A673 (cell line): ENCODE measurements around the gene PGAP3. TPM values are rescaled to one million over a fixed set of nuclear protein-coding genes. Genes with fewer than 3 reads are reported as not detected.

Source experiments
- BruUV-seq: library from RNA; stranded (reverse); fragments of 400-500 nt; replicated peaks from 2 replicates; lab custom pipeline; 2021; lab: Mats Ljungman, UMichigan
- CTCF ChIA-PET: fragments of 300-600 bp; sonication (Branson Sonifier 250); formaldehyde crosslinking; loops from one replicate; lab custom pipeline; 2022; ENCODE audit warnings: antibody characterized with exemption; lab: Charles Lee
- POLR2A ChIA-PET: fragments of 300-600 bp; sonication (Branson Sonifier 250); formaldehyde crosslinking; loops from one replicate; lab custom pipeline; 2022; ENCODE audit warnings: antibody characterized with exemption; ENCODE audit not compliant: low non-redundant PET; lab: Charles Lee
- DNase-seq: peaks from one replicate; pipeline ENCODE4 v3.0.0-alpha.2; 2015; ENCODE audit warnings: low spot score
- H3K27ac ChIP-seq: fragments of 200-600 bp; sonication (generic); 2 replicates; pipeline ENCODE4 v1.5.1; 2016; ENCODE audit warnings: mixed run types, low read depth, mild to moderate bottlenecking, mixed read lengths, antibody characterized with exemption, low read length; ENCODE audit not compliant: poor library complexity, severe bottlenecking
- H3K27me3 ChIP-seq: fragments of 200-600 bp; sonication (generic); replicated peaks from 2 replicates; pipeline ENCODE4 v1.6.1; 2017; ENCODE audit warnings: mixed run types, low read depth, mild to moderate bottlenecking, mixed read lengths, antibody characterized with exemption, low read length; ENCODE audit not compliant: insufficient read depth, poor library complexity
- H3K36me3 ChIP-seq: fragments of 200-600 bp; sonication (generic); 2 replicates; pipeline ENCODE4 v1.6.1; 2016; ENCODE audit warnings: mixed run types, mild to moderate bottlenecking, mixed read lengths, antibody characterized with exemption, low read length; ENCODE audit not compliant: insufficient read depth, poor library complexity, severe bottlenecking
- H3K4me1 ChIP-seq: fragments of 200-600 bp; sonication (generic); 2 replicates; pipeline ENCODE4 v1.6.1; 2017; ENCODE audit warnings: mixed run types, mild to moderate bottlenecking, mixed read lengths, antibody characterized with exemption, low read length; ENCODE audit not compliant: insufficient read depth, poor library complexity, severe bottlenecking
- H3K4me3 ChIP-seq: fragments of 200-600 bp; sonication (generic); 2 replicates; pipeline ENCODE4 v1.5.1; 2016; ENCODE audit warnings: low read depth, mixed run types, mild to moderate bottlenecking, mixed read lengths, low read length; ENCODE audit not compliant: poor library complexity, severe bottlenecking
- H3K9me3 ChIP-seq: fragments of 200-600 bp; sonication (generic); 2 replicates; pipeline ENCODE4 v1.6.1; 2016; ENCODE audit warnings: mixed run types, low read depth, mild to moderate bottlenecking, mixed read lengths, antibody characterized with exemption, low read length; ENCODE audit not compliant: poor library complexity, severe bottlenecking
- EZH2 ChIP-seq: fragments of 200-600 bp; sonication (generic); IDR thresholded peaks from 2 replicates; pipeline ENCODE4 v1.6.1; 2017; ENCODE audit warnings: borderline replicate concordance, low read depth, mild to moderate bottlenecking, mixed read lengths, antibody characterized with exemption, low read length; ENCODE audit not compliant: poor library complexity, severe bottlenecking
- intact Hi-C: fragments of 100-400 bp; cut with micrococcal nuclease; formaldehyde crosslinking; loops from one replicate; pipeline ENCODE4 v1.10.0; 2022; ENCODE audit not compliant: unreplicated experiment
- total RNA-seq: library from RNA; stranded (reverse); gene quantifications from 2 replicates; pipeline ENCODE4 v1.2.3, GENCODE V29; 2021
- TF ChIP-seq, protein P1 (sequence below): fragments of 300-800, 200-600 bp; sonication (generic); conservative IDR thresholded peaks from 2 replicates; pipeline ENCODE4 v1.5.1; 2017; ENCODE audit warnings: low read depth, mild to moderate bottlenecking, antibody characterized with exemption, low read length, moderate library complexity, mixed read lengths

Gene PGAP3
- total RNA-seq, 1 experiment from 2014 or later, result 3.6 TPM

GRCh38 chr17:39664581-39665561 lies 23.0 kb downstream of the PGAP3 start, which contains the start of gene TCAP:
TSS of gene TCAP (plus strand) at chr17:39665349. CDS start at chr17:39665360, 11 bp downstream.
- Histone ChIP-seq H3K36me3 (no peaks in the 10 kb centered on the region), H3K9me3 (no peaks in the 10 kb centered on the region), H3K27ac (no peak within 1 kb of the TSS), H3K4me3 (no peak within 1 kb of the TSS), H3K4me1 (no peaks in the 10 kb centered on the region), H3K27me3 (no peaks in the 10 kb centered on the region)
- ChIA-PET POLR2A (no interaction called here), CTCF (no interaction called here)
- BruUV-seq, result no TSS peak
- DNase-seq, result no peak
- intact Hi-C loops, result no loop called here
- no peak for TF ChIP-seq EZH2
- TF ChIP-seq, protein P1, sequence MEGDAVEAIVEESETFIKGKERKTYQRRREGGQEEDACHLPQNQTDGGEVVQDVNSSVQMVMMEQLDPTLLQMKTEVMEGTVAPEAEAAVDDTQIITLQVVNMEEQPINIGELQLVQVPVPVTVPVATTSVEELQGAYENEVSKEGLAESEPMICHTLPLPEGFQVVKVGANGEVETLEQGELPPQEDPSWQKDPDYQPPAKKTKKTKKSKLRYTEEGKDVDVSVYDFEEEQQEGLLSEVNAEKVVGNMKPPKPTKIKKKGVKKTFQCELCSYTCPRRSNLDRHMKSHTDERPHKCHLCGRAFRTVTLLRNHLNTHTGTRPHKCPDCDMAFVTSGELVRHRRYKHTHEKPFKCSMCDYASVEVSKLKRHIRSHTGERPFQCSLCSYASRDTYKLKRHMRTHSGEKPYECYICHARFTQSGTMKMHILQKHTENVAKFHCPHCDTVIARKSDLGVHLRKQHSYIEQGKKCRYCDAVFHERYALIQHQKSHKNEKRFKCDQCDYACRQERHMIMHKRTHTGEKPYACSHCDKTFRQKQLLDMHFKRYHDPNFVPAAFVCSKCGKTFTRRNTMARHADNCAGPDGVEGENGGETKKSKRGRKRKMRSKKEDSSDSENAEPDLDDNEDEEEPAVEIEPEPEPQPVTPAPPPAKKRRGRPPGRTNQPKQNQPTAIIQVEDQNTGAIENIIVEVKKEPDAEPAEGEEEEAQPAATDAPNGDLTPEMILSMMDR, result no peak

GRCh38 chr17:39663688-39664580 lies 23.9 kb downstream of the PGAP3 start:
- H3K4me1 ChIP-seq, result no peaks in the 10 kb centered on the region
- no peaks in the 10 kb centered on the region for H3K27me3 ChIP-seq
- POLR2A ChIA-PET, result no interaction called here
- BruUV-seq, result no TSS peak
- intact Hi-C loops, result no loop called here
- no peaks in the 10 kb centered on the region for H3K9me3 ChIP-seq
- no peaks in the 10 kb centered on the region for H3K36me3 ChIP-seq
- DNase-seq, result no peak
- H3K4me3 ChIP-seq, result no peak overlapping the region
- no peak for TF ChIP-seq EZH2
- TF ChIP-seq, protein P1, result no peak
- H3K27ac ChIP-seq, result no peak overlapping the region
- CTCF ChIA-PET, result no interaction called here

DNA sequence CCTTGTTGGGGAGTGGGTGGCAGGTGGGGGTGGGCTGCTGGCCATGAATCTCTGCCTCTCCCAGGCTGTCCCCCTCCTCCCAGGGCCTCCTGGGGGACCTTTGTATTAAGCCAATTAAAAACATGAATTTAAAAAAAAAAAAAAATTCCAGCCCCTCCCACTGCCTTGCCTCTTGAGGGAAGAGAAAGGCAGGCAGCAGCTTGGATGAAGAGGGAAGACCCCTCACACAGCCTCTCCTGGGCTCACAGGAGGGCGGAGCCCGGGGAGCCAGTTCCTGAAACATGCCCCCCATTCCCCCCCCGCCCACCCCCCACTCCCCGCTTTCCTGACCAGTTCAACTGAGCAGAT lies 24.5 kb downstream of the PGAP3 start:
- TF ChIP-seq, protein P1, result no peak
- no peak for TF ChIP-seq EZH2
- ChIA-PET CTCF (no interaction called here), POLR2A (no interaction called here)

More for the DNA sequence above, 24.5 kb downstream of the PGAP3 start:
- DNase-seq, result no peak
- BruUV-seq, result no TSS peak
- H3K27me3 ChIP-seq, result no peaks in the 10 kb centered on the region
- intact Hi-C loops, result no loop called here
- no peak overlapping the region for H3K27ac ChIP-seq
- H3K4me3 ChIP-seq, result no peak overlapping the region
- no peaks in the 10 kb centered on the region for H3K4me1 ChIP-seq
- no peaks in the 10 kb centered on the region for H3K9me3 ChIP-seq
- no peaks in the 10 kb centered on the region for H3K36me3 ChIP-seq
